Vagina (tissue), 2 donors: ENCODE data around the gene SNED1. TPM values are rescaled to one million over a fixed set of nuclear protein-coding genes. Genes with fewer than 3 reads are reported as not detected.

ENCODE experiments used
- DNase-seq, 2 donors: peaks; one replicate each; pipeline ENCODE4 v3.0.0-alpha.2; 2017; ENCODE audit errors: extremely low spot score in 2 of 2
- H3K27ac ChIP-seq: fragments of 200-600 bp; sonication (generic); one replicate; pipeline ENCODE4 v1.5.1; 2019
- H3K27me3 ChIP-seq: fragments of 200-600 bp; sonication (generic); one replicate; pipeline ENCODE4 v1.5.1; 2019
- H3K36me3 ChIP-seq, 2 donors: fragments of 200-600 bp; sonication (generic); one replicate each; pipeline ENCODE4 v1.5.1; 2017 to 2019
- H3K4me1 ChIP-seq: fragments of 200-600 bp; sonication (generic); one replicate; pipeline ENCODE4 v1.5.1; 2019
- H3K4me3 ChIP-seq, 2 donors: fragments of 200-600 bp; sonication (generic); 1 replicate in 1 of 2; 2 replicates in 1 of 2; pipeline ENCODE4 v1.5.1; 2016 to 2019
- H3K9me3 ChIP-seq: fragments of 200-600 bp; sonication (generic); one replicate; pipeline ENCODE4 v1.5.1; 2019
- CTCF ChIP-seq, 3 experiments: fragments of 450-650 bp in 2 of 3; fragments of 200-600 bp in 1 of 3; sonication (generic) in 1 of 3; IDR thresholded peaks; one replicate each; pipeline ENCODE4 v1.5.1; 2017 to 2019; ENCODE audit warnings: antibody characterized with exemption in 3 of 3, mild to moderate bottlenecking in 2 of 3, moderate library complexity in 2 of 3
- POLR2A ChIP-seq, 2 donors: fragments of 450-650 bp; IDR thresholded peaks; one replicate each; pipeline ENCODE4 v1.6.1; 2017; ENCODE audit warnings: antibody characterized with exemption in 2 of 2, mild to moderate bottlenecking in 2 of 2, moderate library complexity in 2 of 2
- POLR2AphosphoS5 ChIP-seq, 2 donors: sonication (generic); formaldehyde crosslinking; IDR thresholded peaks; one replicate each; pipeline ENCODE4 v1.9.0; 2017; ENCODE audit warnings: antibody characterized with exemption in 2 of 2, mild to moderate bottlenecking in 2 of 2, low read depth in 1 of 2; ENCODE audit not compliant: insufficient read depth in 1 of 2
- intact Hi-C: fragments of 100-400 bp; cut with DNase I; formaldehyde crosslinking; loops from one replicate; pipeline ENCODE4 v1.15.1; 2023
- total RNA-seq: library from RNA; depleted of rRNA; stranded (reverse); fragments of >200 nt; gene quantifications from one replicate; pipeline ENCODE4 v1.2.3, GENCODE V29; 2016

The SNED1 gene
- total RNA-seq, 1 donor from 2014 or later: 55.5 TPM

- H3K27ac ChIP-seq: no peak overlapping the region
- intact Hi-C loops: no loop called here
- no peak overlapping the region for H3K4me3 ChIP-seq
- no peaks in the 10 kb centered on the region for H3K9me3 ChIP-seq
- no peaks in the 10 kb centered on the region for H3K27me3 ChIP-seq
- H3K4me1 ChIP-seq: no peaks in the 10 kb centered on the region
- TF ChIP-seq POLR2A (IDR thresholded peaks at IDR 0.05) (no peak), POLR2AphosphoS5 (IDR thresholded peaks at IDR 0.05; ENCODE audit: insufficient read depth in 1 of 2, low read depth in 1 of 2) (no peak), CTCF (IDR thresholded peaks at IDR 0.05) (no peak)
- peak; percentile 79 to 93 for DNase-seq
- H3K36me3 ChIP-seq: peaks cover 0 to 3% of the 10 kb centered on the region in 2 donors
Measured at GRCh38 chr2:241080405-241081189, 82.2 kb downstream of the SNED1 start.

GRCh38 chr2:241081190-241081642, 82.8 kb downstream of the SNED1 start:
- no peak for TF ChIP-seq POLR2AphosphoS5 (IDR thresholded peaks at IDR 0.05; ENCODE audit: insufficient read depth in 1 of 2, low read depth in 1 of 2)
- no peak for TF ChIP-seq CTCF (IDR thresholded peaks at IDR 0.05)
- no peak for TF ChIP-seq POLR2A (IDR thresholded peaks at IDR 0.05)
- Histone ChIP-seq H3K4me3 (no peak overlapping the region), H3K9me3 (no peaks in the 10 kb centered on the region), H3K27ac (no peak overlapping the region), H3K27me3 (no peaks in the 10 kb centered on the region), H3K4me1 (no peaks in the 10 kb centered on the region), H3K36me3 (peaks cover 0 to 7% of the 10 kb centered on the region in 2 donors)
- intact Hi-C loops: no loop called here
- DNase-seq: peak in 1 of 2 donors; percentile 16

GRCh38 chr2:241081643-241082340, 83.4 kb downstream of the SNED1 start:
- no peaks in the 10 kb centered on the region for H3K27me3 ChIP-seq
- peaks cover 0 to 12% of the 10 kb centered on the region in 2 donors for H3K36me3 ChIP-seq
- intact Hi-C loops: no loop called here
- DNase-seq: peak in 1 of 2 donors; percentile 93
- no peak overlapping the region for H3K27ac ChIP-seq
- H3K4me3 ChIP-seq: no peak overlapping the region
- H3K4me1 ChIP-seq: no peaks in the 10 kb centered on the region
- no peaks in the 10 kb centered on the region for H3K9me3 ChIP-seq
- no peak for TF ChIP-seq POLR2A (IDR thresholded peaks at IDR 0.05)
- TF ChIP-seq POLR2AphosphoS5 (IDR thresholded peaks at IDR 0.05; ENCODE audit: insufficient read depth in 1 of 2, low read depth in 1 of 2): no peak
- no peak for TF ChIP-seq CTCF (IDR thresholded peaks at IDR 0.05)

- Histone ChIP-seq H3K27ac (no peak overlapping the region), H3K27me3 (no peaks in the 10 kb centered on the region), H3K4me3 (no peak overlapping the region), H3K4me1 (no peaks in the 10 kb centered on the region), H3K36me3 (peaks cover 0 to 20% of the 10 kb centered on the region in 2 donors), H3K9me3 (no peaks in the 10 kb centered on the region)
- DNase-seq: peak; percentile 77 to 80
- intact Hi-C loops: no loop called here
- TF ChIP-seq POLR2AphosphoS5 (IDR thresholded peaks at IDR 0.05; ENCODE audit: insufficient read depth in 1 of 2, low read depth in 1 of 2) (no peak), CTCF (IDR thresholded peaks at IDR 0.05) (no peak), POLR2A (IDR thresholded peaks at IDR 0.05) (no peak)
Measured at GRCh38 chr2:241082341-241083090, 84.1 kb downstream of the SNED1 start.
